Muscle layer of duodenum (tissue), 2 donors: Measurements from ENCODE around the gene CAPN15.

Experiments used
- H3K27ac ChIP-seq: one replicate; pipeline ENCODE4 v1.7.0; 2013; ENCODE audit warnings: mild to moderate bottlenecking, low read length
- H3K27me3 ChIP-seq: one replicate; pipeline ENCODE4 v1.7.0; 2013; ENCODE audit warnings: low read depth, mild to moderate bottlenecking, control low read depth, low read length
- H3K36me3 ChIP-seq, 2 donors: one replicate each; pipeline ENCODE4 v1.7.0; 2013; ENCODE audit warnings: low read length in 2 of 2, control low read depth in 1 of 2, mild to moderate bottlenecking in 1 of 2; ENCODE audit not compliant: insufficient read depth in 2 of 2, control insufficient read depth in 1 of 2
- H3K4me1 ChIP-seq, 2 donors: one replicate each; pipeline ENCODE4 v1.7.0; 2013; ENCODE audit warnings: low read length in 2 of 2, mild to moderate bottlenecking in 2 of 2, control low read depth in 1 of 2, moderate library complexity in 1 of 2; ENCODE audit not compliant: insufficient read depth in 2 of 2, control insufficient read depth in 1 of 2
- H3K4me3 ChIP-seq, 2 donors: one replicate each; pipeline ENCODE4 v1.7.0; 2013; ENCODE audit warnings: low read length in 2 of 2, low read depth in 1 of 2, mild to moderate bottlenecking in 1 of 2
- H3K9me3 ChIP-seq, 2 donors: one replicate each; pipeline ENCODE4 v1.7.0; 2013; ENCODE audit warnings: low read length in 2 of 2, control low read depth in 1 of 2, mild to moderate bottlenecking in 1 of 2; ENCODE audit not compliant: control insufficient read depth in 1 of 2
- donor health status: healthy.

Gene CAPN15

DNA sequence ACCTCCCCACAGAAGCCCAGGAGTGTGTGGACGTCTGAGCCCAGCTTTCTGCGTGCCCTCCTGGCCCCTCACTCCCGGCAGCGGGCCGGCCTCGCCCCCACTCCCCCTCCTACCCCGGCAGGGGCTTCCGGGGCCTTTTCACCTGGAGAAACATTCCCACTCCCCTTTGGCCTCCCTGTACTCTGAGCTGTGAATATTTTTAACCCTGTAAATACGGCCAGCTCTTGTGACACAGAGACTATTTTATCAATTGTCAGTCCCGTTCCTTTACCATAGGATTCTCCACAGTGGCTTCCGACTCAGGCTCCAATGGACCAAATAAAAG is 26.7 kb downstream of the CAPN15 start:
- peaks cover 0 to 38% of the 10 kb centered on the region in 2 donors for H3K36me3 ChIP-seq
- H3K4me3 ChIP-seq: no peak overlapping the region
- no peaks in the 10 kb centered on the region for H3K4me1 ChIP-seq
- H3K27me3 ChIP-seq: no peaks in the 10 kb centered on the region
- H3K27ac ChIP-seq: no peak overlapping the region
- H3K9me3 ChIP-seq: no peaks in the 10 kb centered on the region

DNA sequence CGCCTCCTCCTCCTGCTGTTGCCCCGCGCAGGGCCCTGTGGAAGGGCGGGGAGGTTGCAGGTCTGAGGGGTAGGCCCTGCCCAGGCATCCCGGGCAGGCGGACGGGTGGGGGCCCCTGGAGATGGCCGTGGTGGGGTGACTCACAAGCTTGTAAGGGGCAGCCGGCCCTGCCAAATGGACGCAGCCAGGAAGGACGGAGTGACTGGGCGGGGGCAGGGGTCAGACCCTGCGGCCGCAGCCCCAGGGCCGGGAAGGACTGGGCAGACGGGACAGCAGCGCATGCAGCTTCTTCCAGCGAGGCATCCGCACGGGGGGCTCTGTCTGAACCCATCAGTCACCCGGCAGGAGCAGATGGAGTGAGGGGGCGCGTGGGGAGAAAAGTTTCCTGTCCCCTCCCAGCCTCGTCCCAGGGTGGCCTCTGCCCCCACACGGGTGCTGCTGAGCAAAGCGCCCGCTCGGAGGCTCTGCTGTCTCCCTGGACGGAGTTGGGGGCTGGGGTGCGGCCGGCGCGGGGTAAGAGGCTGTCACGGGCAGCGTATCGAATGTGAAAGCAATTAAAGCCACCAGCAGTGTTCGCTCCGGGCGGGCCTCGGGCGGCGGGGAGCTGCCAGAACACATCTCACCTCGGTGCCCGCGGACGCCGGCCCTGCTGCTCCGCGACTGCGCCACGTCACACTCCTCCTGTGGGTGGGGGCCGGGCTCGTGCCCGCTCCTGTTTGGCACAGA is 27.3 kb downstream of the CAPN15 start:
- Histone ChIP-seq H3K27ac (no peak overlapping the region), H3K9me3 (no peaks in the 10 kb centered on the region), H3K36me3 (peaks cover 0 to 33% of the 10 kb centered on the region in 2 donors), H3K4me3 (no peak overlapping the region), H3K4me1 (peaks cover 0 to 4% of the 10 kb centered on the region in 2 donors), H3K27me3 (no peaks in the 10 kb centered on the region)

DNA sequence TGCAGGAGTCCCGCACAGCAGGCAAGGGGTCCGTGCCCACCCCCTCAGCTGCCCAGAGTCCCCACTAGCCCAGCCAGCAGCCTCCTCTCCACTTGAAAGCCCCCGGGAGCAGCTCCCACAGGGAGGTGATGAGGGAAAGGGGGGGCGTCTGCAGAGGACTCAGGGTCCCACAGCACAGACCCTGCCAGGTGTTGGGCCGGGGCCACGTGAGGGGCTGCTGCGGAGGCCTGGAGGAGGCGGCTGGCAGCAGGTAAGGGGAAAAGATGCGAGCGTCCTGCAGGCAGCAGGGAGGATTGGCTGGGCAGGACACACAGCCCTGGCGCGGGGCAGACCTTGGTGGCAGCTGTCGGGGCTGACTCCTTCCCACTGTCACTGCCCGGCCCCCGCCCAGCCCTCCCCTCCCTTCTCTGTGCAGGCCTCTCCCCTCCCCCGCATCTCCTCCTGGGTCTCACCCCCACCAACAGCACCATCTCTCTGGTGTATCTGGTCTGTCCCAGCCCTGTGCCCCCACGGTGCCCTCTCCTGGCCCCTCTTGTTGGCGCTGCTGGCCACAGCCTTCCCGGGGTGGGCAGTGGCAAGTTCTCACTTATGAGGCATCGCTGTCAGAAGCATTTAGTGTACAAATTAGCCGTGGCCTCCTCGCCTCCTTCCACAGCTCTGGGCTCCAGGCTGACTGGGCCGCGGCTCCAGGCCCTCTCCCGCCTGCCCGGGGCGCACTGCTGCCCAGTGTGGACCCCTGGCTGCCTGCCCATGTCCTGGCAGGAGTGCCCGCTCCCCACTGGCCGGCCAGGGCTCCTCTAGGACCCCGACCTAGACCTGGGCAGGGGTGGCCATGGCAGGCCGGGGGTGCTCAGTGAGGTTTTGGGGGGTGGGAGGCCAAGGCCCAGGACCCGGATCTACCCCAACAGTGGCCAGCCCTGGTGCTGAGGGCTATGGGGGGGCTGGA is 28.3 kb downstream of the CAPN15 start:
- no peaks in the 10 kb centered on the region for H3K27me3 ChIP-seq
- H3K9me3 ChIP-seq: no peaks in the 10 kb centered on the region
- no peak overlapping the region for H3K4me3 ChIP-seq
- H3K4me1 ChIP-seq: peaks cover 0 to 4% of the 10 kb centered on the region in 2 donors
- no peak overlapping the region for H3K27ac ChIP-seq
- peaks cover 0 to 25% of the 10 kb centered on the region in 2 donors for H3K36me3 ChIP-seq

DNA sequence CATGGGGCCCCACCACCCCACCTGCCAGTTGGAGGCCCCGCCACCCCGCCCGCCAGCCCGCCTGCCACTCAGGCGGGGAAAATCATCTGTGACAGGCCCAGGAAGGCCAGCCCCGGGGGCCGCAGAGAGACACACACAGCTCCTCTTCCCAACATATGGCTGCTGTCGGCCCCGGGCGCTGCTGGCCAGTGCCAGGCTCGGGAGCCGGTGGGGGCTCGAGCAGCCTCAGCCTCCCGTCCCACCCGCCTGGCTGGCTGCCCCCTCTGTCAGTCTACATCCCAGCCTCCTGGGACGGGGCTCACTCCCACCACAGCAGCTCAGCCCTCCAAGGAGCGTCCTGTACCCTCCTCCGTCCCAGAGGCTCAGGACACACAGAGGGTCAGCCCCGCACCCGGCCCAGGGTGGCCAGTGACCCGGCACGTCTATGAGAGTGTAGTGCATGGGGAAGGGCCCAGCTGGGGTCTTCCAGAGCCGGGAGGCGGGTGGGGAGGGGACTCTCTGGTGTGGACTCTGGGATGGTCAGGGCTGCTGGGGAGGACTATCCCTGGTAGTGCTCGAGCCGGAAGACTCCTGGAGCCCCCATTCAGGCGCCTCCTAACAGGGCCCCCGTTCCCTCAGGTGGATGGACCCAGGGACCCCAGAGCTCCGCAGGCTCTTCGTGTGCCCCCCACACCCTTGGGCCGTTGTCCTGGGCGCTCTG is 29.1 kb downstream of the CAPN15 start:
- no peaks in the 10 kb centered on the region for H3K27me3 ChIP-seq
- H3K4me3 ChIP-seq: no peak overlapping the region
- peaks cover 0 to 17% of the 10 kb centered on the region in 2 donors for H3K36me3 ChIP-seq
- H3K4me1 ChIP-seq: peaks cover 0 to 4% of the 10 kb centered on the region in 2 donors
- no peak overlapping the region for H3K27ac ChIP-seq
- H3K9me3 ChIP-seq: no peaks in the 10 kb centered on the region

DNA sequence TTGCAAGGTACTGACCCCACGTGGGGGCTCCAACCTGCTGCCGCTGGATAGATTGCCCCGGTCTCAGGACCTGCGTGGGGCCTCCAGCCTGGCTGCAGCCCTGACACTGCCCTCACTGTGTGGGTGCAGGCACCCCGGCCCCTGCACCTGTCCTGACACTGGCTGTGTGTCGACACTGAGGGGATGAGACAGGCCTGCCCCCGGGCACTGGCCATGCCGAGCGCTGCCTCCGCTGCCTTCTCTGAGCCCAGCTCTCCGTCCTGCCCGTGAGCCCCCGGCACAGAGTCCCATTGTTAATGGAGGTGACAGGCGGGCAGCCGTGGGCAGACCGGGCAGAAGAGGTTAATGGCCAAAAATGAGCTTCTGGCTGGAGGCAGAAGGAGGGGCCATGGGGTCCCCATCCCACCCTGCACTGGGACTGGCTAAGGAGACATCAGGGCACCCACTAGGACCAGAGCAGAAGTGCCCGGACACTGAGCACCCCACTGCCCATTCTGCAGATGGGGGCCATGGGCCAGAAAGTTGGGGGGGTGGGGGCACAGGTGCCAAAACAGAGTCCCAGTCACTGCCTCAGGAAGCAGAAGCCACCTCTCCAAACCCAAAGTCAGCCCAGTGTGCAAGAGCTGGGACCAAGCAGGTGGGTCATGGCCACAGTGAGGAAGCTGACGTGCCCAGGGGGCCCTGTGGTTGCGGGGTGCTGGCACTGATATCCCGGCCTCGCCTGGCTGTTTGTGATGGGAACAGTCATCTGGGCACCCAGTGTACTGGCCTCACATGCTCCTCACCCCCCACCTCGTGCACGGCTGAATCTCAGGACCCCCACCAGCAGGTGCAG is 30.2 kb downstream of the CAPN15 start:
- Histone ChIP-seq H3K4me3 (no peak overlapping the region), H3K4me1 (peaks cover 0 to 4% of the 10 kb centered on the region in 2 donors), H3K9me3 (no peaks in the 10 kb centered on the region), H3K27me3 (no peaks in the 10 kb centered on the region), H3K36me3 (peaks cover 0 to 8% of the 10 kb centered on the region in 2 donors), H3K27ac (no peak overlapping the region)

DNA sequence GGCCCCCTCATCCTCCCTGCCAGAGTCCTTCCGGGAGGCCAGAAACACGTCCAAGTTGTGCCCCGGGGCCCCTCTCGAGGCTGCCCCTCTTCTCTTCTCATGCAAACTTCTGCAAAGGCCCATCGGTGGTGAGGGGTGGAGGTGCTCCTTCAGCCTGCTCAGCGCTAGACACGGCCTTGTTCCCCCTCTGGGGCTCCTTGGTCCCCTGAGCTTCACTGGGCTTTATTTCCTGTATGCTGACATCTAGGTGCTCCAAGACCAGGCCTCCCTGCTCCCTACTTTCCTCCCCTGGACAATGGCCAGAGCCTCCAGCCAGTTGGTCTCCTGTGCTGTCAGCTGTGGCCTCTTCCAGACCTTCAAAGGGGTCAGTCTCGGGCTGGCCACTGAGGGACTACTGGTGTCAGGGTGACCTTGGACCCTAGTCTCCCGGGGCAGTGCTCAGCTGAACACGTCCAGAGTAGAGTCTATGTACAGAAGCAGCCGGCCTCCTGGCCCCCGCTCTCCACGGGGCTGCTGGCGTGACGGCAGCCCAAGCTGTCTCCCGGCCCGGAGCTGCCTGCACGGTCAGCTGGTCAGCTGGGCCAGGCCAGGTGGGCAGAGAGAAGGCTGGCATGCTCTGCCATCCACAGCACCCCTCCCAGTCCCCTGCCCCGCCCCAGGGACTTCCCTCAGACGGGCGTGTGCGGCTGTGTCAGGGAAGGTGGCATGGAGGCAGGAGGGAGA is 30.9 kb downstream of the CAPN15 start:
- Histone ChIP-seq H3K36me3 (peaks cover 0 to 8% of the 10 kb centered on the region in 2 donors), H3K27ac (no peak overlapping the region), H3K4me1 (peaks cover 0 to 4% of the 10 kb centered on the region in 2 donors), H3K27me3 (no peaks in the 10 kb centered on the region), H3K4me3 (no peak overlapping the region), H3K9me3 (no peaks in the 10 kb centered on the region)

DNA sequence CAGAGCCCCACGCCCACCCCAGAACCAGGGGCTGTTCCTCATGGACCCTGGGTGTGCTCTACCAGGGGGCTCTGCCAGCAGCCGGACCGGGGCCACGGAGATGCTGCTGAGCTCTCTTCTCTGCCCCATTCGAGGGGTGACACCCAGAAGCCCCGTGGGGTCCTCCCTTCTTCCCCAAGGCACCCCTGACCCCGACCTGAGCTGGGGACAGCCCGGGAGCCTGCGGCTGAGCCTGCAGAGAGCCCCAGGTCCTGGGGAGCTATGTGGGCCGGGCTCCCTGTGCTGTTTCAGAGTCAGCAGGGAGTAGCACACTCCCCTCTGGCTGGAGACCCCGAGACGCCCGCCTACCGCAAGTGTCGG is 31.5 kb downstream of the CAPN15 start:
- no peaks in the 10 kb centered on the region for H3K9me3 ChIP-seq
- H3K4me1 ChIP-seq: peaks cover 0 to 4% of the 10 kb centered on the region in 2 donors
- H3K27ac ChIP-seq: no peak overlapping the region
- no peak overlapping the region for H3K4me3 ChIP-seq
- H3K36me3 ChIP-seq: peaks cover 0 to 3% of the 10 kb centered on the region in 2 donors
- no peaks in the 10 kb centered on the region for H3K27me3 ChIP-seq

DNA sequence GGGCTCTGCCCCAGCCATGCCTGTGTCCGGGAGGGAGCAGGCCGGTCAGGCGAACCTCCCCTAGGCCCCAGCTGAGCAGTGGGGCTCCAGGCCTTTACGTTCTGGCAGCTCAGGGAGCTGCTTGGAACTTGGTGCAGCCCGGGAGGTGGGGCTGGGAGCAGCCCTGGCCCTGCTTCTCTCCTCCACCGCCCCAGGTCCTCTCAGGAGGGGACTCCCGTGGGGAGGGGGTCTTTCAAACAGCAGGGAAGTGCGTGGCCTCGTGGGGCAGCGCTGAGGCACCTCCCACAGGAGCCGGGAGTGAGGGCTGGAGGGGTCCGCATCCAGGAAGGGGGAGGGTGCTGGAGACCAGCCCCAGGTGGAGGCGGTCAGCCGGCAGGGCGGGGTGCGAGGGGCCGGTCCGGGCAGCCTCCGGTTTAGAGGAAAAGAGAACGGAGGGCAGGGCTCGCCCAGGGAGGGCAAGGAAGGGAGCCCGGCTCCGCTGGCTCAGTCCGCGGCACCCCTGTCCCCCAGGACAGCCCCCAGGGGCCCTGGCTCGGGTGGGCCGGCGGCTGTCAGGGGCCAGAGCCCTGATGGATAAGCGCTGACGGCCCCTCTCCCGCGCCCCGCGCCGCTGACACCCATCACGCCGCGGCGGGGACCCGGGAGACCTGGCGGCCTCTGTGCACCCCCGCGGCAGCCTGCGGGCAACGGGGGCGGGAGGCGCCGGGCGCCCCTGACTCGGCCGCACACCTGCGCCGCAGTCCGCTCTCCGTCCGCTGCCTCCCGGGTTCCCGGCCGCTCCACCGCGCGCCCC is 32.1 kb downstream of the CAPN15 start:
- Histone ChIP-seq H3K4me1 (peaks cover 0 to 4% of the 10 kb centered on the region in 2 donors), H3K4me3 (no peak overlapping the region), H3K36me3 (no peaks in the 10 kb centered on the region), H3K27ac (no peak overlapping the region), H3K27me3 (no peaks in the 10 kb centered on the region), H3K9me3 (no peaks in the 10 kb centered on the region)

DNA sequence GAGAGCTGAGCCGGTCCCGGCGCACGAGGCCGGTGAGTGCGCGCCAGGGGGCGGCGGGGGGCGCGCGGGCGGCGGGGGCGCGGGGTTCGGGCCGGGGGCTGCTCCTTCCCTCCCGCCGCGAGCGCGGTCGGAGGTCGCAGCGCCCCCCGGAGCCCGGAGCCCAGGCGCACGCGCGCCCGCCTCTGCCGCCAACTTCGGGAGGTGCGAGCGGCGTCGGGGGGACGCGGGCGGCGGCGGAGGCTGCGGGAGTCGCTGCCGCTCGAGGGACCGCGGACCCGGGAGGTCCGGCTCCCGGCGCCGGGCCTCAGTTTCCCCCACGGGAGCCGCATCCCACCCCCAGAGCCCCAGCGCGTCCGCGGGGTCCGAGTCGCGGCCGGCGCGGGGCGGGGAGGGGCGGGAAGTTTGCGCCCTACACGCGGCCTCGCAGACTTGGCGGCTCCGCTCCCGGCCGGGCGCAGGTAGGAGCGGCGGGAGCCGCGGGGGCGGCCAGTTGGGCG is 32.7 kb downstream of the CAPN15 start, which contains the start of gene PRR35:
Gene PRR35 (plus strand): TSS at position 191 of the 497 bp plus-strand sequence. CDS start 2,901 bp downstream, outside the sequence.
- Histone ChIP-seq H3K27me3 (no peaks in the 10 kb centered on the region), H3K27ac (no peak within 1 kb of the TSS), H3K4me1 (peaks cover 0 to 4% of the 10 kb centered on the region in 2 donors), H3K9me3 (no peaks in the 10 kb centered on the region), H3K4me3 (no peak within 1 kb of the TSS), H3K36me3 (no peaks in the 10 kb centered on the region)
